ENCODE data around the gene FAM110C. TPM values are rescaled to one million over a fixed set of nuclear protein-coding genes. Genes with fewer than 3 reads are reported as not detected.
A peak's percentile ranks its signal among the peaks of the same experiment; 100 is the strongest.
"Not testable (repeated sequence)": the region's sequence is repeated elsewhere in the genome, so short reads cannot be mapped to it uniquely, and the experiment has no call there.

The FAM110C gene
- total RNA-seq, 4 donors from 2014 or later = 41.7 to 68.0 (median 53.7) TPM

DNA sequence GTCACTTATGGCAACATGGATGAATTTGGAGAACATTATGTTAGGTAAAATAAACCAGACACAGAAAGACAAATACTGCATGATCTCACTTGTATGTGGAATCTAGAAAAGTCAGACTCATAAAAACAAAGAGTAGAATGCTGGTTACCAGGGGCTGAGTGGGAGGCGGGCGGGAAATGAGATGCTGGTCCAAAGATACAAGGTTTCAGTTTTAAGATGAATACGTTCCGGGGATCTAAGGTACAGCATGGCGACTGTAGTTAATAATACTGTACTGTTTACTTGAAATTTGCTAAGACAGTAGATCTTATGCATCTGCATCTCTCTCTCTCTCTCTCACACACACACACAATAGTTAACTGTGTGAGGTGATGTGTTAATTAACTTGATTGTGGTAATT, 14.2 kb downstream of the FAM110C start:
- peak overlapping the region; percentile 46 to 95 (median 66) for H3K27ac ChIP-seq
- H3K27me3 ChIP-seq = no peaks in the 10 kb centered on the region
- intact Hi-C loops (cut with DNase I) = no loop called here
- H3K4me1 ChIP-seq = peaks cover 30 to 100% (median 66%) of the 10 kb centered on the region in 3 donors
- H3K4me3 ChIP-seq = no peak overlapping the region
- DNase-seq = no peak
- TF ChIP-seq POLR2A (IDR thresholded peaks at IDR 0.05) = no peak
- no peak for TF ChIP-seq CTCF (IDR thresholded peaks at IDR 0.05)
- WGBS, 2 donors = 55 to 63% methylated on average over 5 of the region's 5 CpGs
- peaks cover 0 to 6% (median 0%) of the 10 kb centered on the region in 3 donors for H3K36me3 ChIP-seq
- H3K9me3 ChIP-seq = no peaks in the 10 kb centered on the region

- H3K27me3 ChIP-seq = no peaks in the 10 kb centered on the region
- no peaks in the 10 kb centered on the region for H3K9me3 ChIP-seq
- no peak for DNase-seq
- no peak overlapping the region for H3K4me3 ChIP-seq
- 33 to 56% methylated on average over 1 of the region's 1 CpG for WGBS, 2 donors
- H3K36me3 ChIP-seq = no peaks in the 10 kb centered on the region
- intact Hi-C loops (cut with DNase I) = no loop called here
- TF ChIP-seq POLR2A (IDR thresholded peaks at IDR 0.05) = no peak
- TF ChIP-seq CTCF (IDR thresholded peaks at IDR 0.05) = no peak
- no peak overlapping the region for H3K27ac ChIP-seq
- peaks cover 22 to 92% (median 44%) of the 10 kb centered on the region in 3 donors for H3K4me1 ChIP-seq
Measured at GRCh38 chr2:29253-29652, 17.1 kb downstream of the FAM110C start.

DNA sequence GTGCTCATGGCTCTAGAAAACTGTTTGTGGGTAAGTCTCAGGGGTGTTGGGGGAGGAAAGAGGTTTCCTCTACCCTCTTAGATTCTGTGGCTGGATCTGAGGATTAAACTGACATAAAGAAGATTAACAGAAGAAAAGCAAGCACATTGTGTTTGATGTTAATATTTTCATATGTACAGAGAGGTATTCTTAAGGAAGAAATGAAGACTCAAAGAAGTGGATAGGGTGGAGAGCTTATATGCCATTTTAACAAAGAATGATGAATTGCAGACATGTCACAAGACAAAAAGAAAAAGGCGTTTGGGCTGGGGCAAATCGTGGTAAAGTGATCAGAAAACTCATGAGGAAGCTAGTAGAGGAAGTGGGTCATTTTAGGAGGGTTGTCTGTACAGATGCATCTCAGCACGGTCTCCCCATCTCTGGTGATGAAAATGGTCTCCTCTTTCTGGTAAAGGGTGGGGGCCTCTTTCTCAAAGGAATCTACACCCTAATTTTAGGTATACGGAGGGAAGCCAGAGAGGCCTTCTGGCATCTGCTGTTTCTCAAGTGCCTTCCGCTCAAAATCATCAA, 17.8 kb downstream of the FAM110C start:
- TF ChIP-seq POLR2A (IDR thresholded peaks at IDR 0.05) (no peak), CTCF (IDR thresholded peaks at IDR 0.05) (no peak)
- intact Hi-C loops (cut with DNase I) = no loop called here
- Histone ChIP-seq H3K27me3 (no peaks in the 10 kb centered on the region), H3K9me3 (no peaks in the 10 kb centered on the region), H3K36me3 (no peaks in the 10 kb centered on the region), H3K4me3 (no peak overlapping the region), H3K27ac (peak overlapping the region in 3 of 4 donors; percentile 15 to 31 (median 15)), H3K4me1 (peaks cover 20 to 92% (median 39%) of the 10 kb centered on the region in 3 donors)
- 33 to 38% methylated on average over 5 of the region's 5 CpGs for WGBS, 2 donors
- no peak for DNase-seq

- Histone ChIP-seq H3K9me3 (no peaks in the 10 kb centered on the region), H3K27ac (peak overlapping the region in 3 of 4 donors; percentile 43 to 69 (median 49)), H3K27me3 (peaks cover 0 to 4% (median 0%) of the 10 kb centered on the region in 4 donors), H3K4me3 (no peak overlapping the region), H3K36me3 (no peaks in the 10 kb centered on the region), H3K4me1 (peaks cover 8 to 76% (median 29%) of the 10 kb centered on the region in 3 donors)
- WGBS, 2 donors = 14 to 27% methylated on average over 4 of the region's 4 CpGs
- no peak for TF ChIP-seq CTCF (IDR thresholded peaks at IDR 0.05)
- TF ChIP-seq POLR2A (IDR thresholded peaks at IDR 0.05) = no peak
- no peak for DNase-seq
- intact Hi-C loops (cut with DNase I) = no loop called here
Measured at GRCh38 chr2:26891-27290, 19.4 kb downstream of the FAM110C start.

- no peak overlapping the region for H3K4me3 ChIP-seq
- H3K4me1 ChIP-seq = peaks cover 8 to 62% (median 25%) of the 10 kb centered on the region in 3 donors
- no peak overlapping the region for H3K27ac ChIP-seq
- H3K27me3 ChIP-seq = peaks cover 0 to 4% (median 0%) of the 10 kb centered on the region in 4 donors
- H3K36me3 ChIP-seq = no peaks in the 10 kb centered on the region
- DNase-seq = no peak
- intact Hi-C loops (cut with DNase I) = no loop called here
- no peak for TF ChIP-seq CTCF (IDR thresholded peaks at IDR 0.05)
- no peak for TF ChIP-seq POLR2A (IDR thresholded peaks at IDR 0.05)
- 65 to 77% methylated on average over 4 of the region's 4 CpGs for WGBS, 2 donors
- H3K9me3 ChIP-seq = no peaks in the 10 kb centered on the region
Measured at GRCh38 chr2:25543-25942, 20.8 kb downstream of the FAM110C start.

DNA sequence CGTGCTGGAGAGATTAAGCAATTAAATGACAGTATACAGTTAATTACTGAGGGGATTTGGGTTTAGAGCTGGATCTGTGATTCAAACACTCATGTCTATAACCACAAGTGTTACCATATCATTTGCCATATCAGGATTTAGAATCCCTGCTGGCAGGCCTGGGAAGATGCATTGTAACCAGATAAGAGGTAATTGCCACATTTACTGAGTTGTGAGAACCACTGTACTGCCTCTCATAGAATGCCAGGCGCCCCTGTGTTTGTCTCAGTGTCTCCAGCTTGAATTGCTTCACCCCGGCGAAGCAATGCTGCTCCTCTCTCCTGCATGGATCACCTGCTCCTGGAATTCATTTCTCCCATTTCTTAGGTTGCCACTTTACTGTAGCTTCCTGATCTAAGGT, 21.7 kb downstream of the FAM110C start:
- H3K4me1 ChIP-seq = peaks cover 8 to 62% (median 22%) of the 10 kb centered on the region in 3 donors
- H3K27ac ChIP-seq; H3K9me3 ChIP-seq; DNase-seq; H3K27me3 ChIP-seq; H3K36me3 ChIP-seq; intact Hi-C loops (cut with DNase I); H3K4me3 ChIP-seq: not testable (repeated sequence)
- WGBS, 2 donors = 80 to 83% methylated on average over 4 of the region's 4 CpGs

Data from esophagus squamous epithelium (tissue), 5 donors.